ENCODE data around the gene TSHZ2.
A peak's percentile ranks its signal among the peaks of the same experiment; 100 is the strongest.
"Not testable (repeated sequence)": the region's sequence is repeated elsewhere in the genome, so short reads cannot be mapped to it uniquely, and the experiment has no call there.

The TSHZ2 gene

GRCh38 chr20:53403029-53403428, 430.9 kb downstream of the TSHZ2 start:
- DNase-seq (ENCODE audit: low read depth in 2 of 3, low spot score in 2 of 3) = no peak

GRCh38 chr20:53405139-53405538, 433.0 kb downstream of the TSHZ2 start:
- DNase-seq (ENCODE audit: low read depth in 2 of 3, low spot score in 2 of 3) = no peak

GRCh38 chr20:53406580-53406979, 434.4 kb downstream of the TSHZ2 start:
- no peak for DNase-seq (ENCODE audit: low read depth in 2 of 3, low spot score in 2 of 3)

GRCh38 chr20:53408691-53409446, 436.7 kb downstream of the TSHZ2 start:
- no peak for DNase-seq (ENCODE audit: low read depth in 2 of 3, low spot score in 2 of 3)

- DNase-seq (ENCODE audit: low read depth in 2 of 3, low spot score in 2 of 3) = no peak
Observed at GRCh38 chr20:53409447-53409717, 437.2 kb downstream of the TSHZ2 start.

- no peak for DNase-seq (ENCODE audit: low read depth in 2 of 3, low spot score in 2 of 3)
Observed at GRCh38 chr20:53411129-53411528, 439.0 kb downstream of the TSHZ2 start.

- no peak for DNase-seq (ENCODE audit: low read depth in 2 of 3, low spot score in 2 of 3)
Observed at GRCh38 chr20:53411891-53412290, 439.7 kb downstream of the TSHZ2 start.

GRCh38 chr20:53412577-53413185, 440.5 kb downstream of the TSHZ2 start:
- DNase-seq (ENCODE audit: low read depth in 2 of 3, low spot score in 2 of 3) = no peak

GRCh38 chr20:53413186-53413631, 441.1 kb downstream of the TSHZ2 start:
- peak in 2 of 3 experiments; percentile 12 to 13 for DNase-seq (ENCODE audit: low read depth in 2 of 3, low spot score in 2 of 3)

- not testable (repeated sequence) for DNase-seq (ENCODE audit: low read depth in 2 of 3, low spot score in 2 of 3)
Observed at GRCh38 chr20:53413845-53414244, 441.7 kb downstream of the TSHZ2 start.

- no peak for DNase-seq (ENCODE audit: low read depth in 2 of 3, low spot score in 2 of 3)
Observed at GRCh38 chr20:53419693-53420460, 447.7 kb downstream of the TSHZ2 start.

- DNase-seq (ENCODE audit: low read depth in 2 of 3, low spot score in 2 of 3) = no peak
Observed at GRCh38 chr20:53421343-53421742, 449.2 kb downstream of the TSHZ2 start.

- no peak for DNase-seq (ENCODE audit: low read depth in 2 of 3, low spot score in 2 of 3)
Observed at GRCh38 chr20:53422039-53422438, 449.9 kb downstream of the TSHZ2 start.

- DNase-seq (ENCODE audit: low read depth in 2 of 3, low spot score in 2 of 3) = no peak
Observed at GRCh38 chr20:53423587-53424146, 451.5 kb downstream of the TSHZ2 start.

- DNase-seq (ENCODE audit: low read depth in 2 of 3, low spot score in 2 of 3) = no peak
Observed at GRCh38 chr20:53425481-53425880, 453.3 kb downstream of the TSHZ2 start.

GRCh38 chr20:53425941-53426340, 453.8 kb downstream of the TSHZ2 start:
- DNase-seq (ENCODE audit: low read depth in 2 of 3, low spot score in 2 of 3) = no peak

- DNase-seq (ENCODE audit: low read depth in 2 of 3, low spot score in 2 of 3) = no peak
Observed at GRCh38 chr20:53426766-53427312, 454.7 kb downstream of the TSHZ2 start.

GRCh38 chr20:53427951-53428350, 455.8 kb downstream of the TSHZ2 start:
- no peak for DNase-seq (ENCODE audit: low read depth in 2 of 3, low spot score in 2 of 3)

GRCh38 chr20:53428588-53428987, 456.4 kb downstream of the TSHZ2 start:
- DNase-seq (ENCODE audit: low read depth in 2 of 3, low spot score in 2 of 3) = no peak

- no peak for DNase-seq (ENCODE audit: low read depth in 2 of 3, low spot score in 2 of 3)
Observed at GRCh38 chr20:53428996-53429395, 456.8 kb downstream of the TSHZ2 start.

GRCh38 chr20:53434662-53435061, 462.5 kb downstream of the TSHZ2 start:
- no peak for DNase-seq (ENCODE audit: low read depth in 2 of 3, low spot score in 2 of 3)

- DNase-seq (ENCODE audit: low read depth in 2 of 3, low spot score in 2 of 3) = not testable (repeated sequence)
Observed at GRCh38 chr20:53436927-53437326, 464.8 kb downstream of the TSHZ2 start.
